Hematopoietic multipotent progenitor cell treated with erythropoietin and hydrocortisone succinate and interleukin-3 and kit ligand, for 6 days (in vitro differentiated cells): Measurements from ENCODE around the gene SLC8A1.

ENCODE experiments used
- DNase-seq: peaks from one replicate; pipeline ENCODE4 v3.0.0-alpha.2; 2015

SLC8A1 gene

DNA sequence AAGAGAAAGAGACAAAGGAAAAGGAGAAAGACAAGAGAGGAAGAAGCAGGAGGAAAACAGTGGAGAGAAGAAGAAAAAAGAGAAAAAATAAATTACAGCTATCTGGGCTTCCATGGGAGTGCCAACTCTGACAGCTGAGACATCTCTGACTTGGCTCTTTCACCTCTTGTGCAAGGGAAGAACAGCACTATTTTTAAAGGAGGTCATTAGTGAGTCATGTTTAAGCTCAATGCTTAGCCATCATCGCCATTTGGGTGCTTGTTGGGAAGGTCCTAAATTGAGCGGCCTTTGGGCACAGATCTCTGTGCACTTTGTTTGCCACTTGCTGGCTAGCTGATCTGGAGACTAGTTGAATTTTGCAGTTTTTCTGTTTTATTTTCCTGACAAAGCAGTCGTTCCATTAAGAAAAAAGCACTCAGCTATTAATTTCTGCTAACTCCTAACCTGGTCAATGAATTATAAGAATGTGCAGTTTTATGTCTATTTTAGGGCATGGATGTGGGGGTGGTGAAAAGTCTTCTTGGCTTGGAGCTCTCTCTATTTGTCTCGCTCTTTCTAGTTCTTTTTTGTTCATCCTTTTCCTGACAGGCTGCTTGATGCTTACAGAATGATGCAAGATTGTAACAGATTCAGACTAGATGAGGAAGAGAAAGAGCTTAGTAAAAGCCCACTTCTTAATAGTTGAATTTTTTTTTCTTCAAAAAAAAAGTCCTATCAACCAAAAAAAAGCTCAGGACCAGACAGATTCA is 231.5 kb downstream of the SLC8A1 start:
- DNase-seq: no peak

DNA sequence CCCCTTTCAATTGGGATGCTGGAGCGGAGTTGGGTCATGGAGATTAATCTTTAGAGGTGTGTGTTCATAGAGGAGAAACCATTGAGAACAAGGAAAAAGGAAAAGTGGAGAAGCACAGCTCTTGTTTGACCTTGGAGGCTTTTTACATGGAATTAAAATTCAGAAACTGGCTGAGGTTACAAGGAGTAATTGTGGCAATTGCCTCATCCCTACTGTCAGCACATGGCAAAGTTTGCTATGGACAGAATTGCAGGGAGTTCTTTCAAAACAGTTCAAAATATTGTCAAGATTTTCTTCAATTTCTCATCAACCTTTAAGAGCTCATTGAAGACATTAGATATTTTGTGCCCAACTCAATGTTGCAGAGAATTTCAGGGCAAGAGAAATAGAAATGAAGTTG is 232.7 kb downstream of the SLC8A1 start:
- no peak for DNase-seq

DNA sequence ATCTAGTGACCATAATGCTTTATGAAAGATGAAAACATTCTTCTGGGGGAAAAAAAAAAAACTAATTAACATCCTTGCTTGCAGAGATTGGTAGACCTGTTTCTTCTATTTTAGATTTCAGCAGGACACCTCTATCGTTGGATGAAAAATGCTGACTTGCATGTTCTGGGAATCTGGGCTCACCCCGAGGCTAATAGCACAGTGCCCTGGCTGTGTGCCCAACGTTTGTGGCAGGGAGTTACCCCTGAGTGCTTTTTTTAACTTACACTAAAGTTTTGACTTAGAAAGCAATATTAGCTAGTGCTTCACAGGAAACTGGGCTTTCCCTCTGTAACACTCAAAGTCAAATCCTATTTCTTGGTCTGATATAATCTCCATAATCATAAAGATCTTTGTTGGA is 233.2 kb downstream of the SLC8A1 start:
- no peak for DNase-seq

DNA sequence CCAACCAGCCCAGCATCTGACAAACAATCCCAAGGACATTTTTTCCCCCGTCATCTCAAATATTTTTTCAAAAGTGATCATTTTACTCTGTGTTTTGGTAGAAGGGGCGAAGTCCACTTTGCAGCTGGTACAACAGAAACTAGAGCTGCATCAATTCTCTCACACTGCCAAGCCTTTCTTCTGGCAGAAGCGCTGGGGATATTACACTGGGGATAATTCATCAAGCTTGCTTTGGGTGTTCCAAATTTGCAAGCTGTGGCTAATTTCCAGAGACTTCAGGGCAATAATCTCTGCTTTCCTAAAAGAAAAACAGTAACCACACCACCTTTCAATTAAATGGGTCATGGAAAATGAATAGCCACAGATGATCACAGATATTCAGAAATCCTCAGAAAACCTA is 238.3 kb downstream of the SLC8A1 start:
- no peak for DNase-seq

DNA sequence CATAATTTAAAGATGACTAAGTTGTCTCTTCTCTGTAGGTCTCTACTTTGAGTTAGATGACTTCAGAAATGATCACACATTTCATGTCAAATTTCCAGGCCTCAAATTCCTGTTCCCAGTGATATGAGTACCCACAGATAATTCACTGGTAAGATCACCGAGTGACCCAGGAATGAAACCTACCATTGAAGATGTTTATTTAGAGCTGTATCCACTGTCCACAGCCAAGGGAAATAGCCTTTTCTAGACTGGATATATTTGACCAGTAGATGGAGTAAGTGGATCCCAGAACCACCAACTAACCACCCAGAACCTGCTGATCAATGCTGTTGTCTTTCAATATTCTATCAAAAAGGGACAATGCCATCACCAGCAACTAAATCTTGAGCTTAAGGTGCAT is 238.8 kb downstream of the SLC8A1 start:
- peak; percentile 8 for DNase-seq

DNA sequence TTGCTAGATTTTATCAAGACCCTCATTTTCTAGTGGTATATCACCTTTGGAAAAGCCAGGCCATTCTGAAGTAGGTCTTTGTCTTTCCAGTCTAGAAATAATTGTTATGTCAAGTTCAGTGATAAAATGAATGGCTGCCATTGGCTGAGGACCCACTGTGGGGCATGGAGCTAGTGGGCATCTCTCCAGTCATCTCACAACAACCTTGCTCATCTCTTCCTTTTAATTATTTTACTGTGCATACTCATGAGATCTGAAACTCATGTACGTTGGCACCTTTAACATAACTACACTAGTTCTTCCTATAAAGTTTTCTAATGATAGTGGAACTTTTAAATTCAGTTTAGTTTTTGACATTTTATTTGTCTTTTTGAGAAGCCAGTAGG is 240.9 kb downstream of the SLC8A1 start:
- DNase-seq: no peak

DNA sequence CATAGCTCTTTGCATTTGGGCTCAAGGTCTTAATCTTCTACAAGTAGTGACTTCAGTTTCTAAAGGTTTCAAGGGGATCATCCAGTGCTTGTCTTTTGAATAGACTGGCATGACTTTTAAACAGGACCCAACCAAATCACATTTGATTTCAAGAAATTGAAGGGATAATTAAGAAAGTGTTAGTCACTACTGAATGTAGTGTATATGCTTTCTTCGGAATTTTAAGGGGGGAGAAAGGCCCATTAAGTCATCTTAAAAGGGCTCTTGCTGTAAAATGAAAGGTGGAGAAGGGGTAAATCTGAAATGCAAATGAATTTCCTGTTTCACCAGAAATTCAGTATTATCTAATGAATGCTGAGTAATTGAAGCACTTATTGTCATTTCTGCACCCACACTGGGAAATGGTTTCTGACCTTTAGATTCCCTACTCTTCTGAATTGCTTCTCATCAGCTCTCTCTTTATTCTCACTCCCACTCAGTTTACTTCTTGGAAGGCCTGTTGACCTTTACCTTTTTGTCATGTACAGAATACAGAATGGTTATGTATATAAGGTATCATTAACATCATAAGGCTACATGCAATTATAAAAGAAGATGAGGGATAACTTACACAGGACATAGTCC is 241.4 kb downstream of the SLC8A1 start:
- DNase-seq: no peak

DNA sequence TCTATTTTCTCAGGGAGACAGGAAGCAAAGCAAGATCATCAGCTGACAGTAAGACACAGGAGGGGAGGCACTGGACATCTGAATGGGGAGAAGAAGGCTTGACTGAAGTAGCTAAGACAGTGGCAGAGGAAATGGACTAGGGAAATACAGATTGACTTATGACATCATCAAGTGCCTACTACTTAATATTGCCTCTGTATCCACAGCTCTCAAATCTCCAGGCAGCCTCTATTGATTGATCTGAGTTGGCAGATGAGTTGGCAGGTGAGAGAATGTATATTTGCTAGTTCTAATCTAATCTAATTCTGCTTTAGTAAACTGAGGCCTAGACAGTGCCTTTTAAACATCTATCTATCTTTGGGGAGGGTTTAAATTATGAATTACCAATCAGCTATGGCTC is 242.1 kb downstream of the SLC8A1 start:
- DNase-seq: no peak

DNA sequence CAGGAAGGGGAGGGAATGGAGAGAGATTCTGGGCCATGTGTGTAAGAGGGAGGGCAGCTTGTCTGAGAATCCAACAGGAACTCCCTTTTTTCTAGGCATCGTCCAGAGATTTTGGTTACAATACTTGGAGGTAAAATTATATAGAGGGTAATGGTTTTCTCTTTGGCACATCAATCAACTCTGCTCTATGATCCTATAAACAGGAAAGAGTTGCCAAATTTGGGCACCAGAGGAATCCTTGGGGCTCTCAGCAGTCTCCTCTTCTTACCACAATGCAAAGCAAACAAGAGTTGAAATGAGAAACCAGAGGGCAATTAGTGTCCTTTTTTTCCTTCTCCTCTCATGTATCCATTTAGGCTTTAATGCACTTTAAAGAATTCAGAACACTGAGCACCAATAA is 243.4 kb downstream of the SLC8A1 start:
- DNase-seq: no peak

DNA sequence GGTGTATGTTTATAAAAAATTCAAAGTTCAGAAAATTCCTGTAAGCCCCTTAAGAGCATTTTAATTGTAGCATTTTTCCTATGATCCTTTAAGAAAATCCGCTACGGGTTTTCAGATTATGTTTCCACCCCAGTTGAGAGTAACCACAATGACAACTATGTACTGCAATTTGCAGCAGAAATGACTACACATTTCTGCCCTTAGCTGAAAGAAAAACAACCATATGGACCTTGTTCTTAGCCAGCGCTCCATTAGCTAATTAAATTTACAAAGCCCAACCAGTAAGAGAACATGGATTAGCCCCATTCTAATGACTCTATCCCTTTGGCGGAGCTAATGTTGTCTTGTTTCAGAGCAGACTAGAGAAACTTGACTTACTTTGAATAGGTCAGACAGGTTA is 247.6 kb downstream of the SLC8A1 start:
- DNase-seq: no peak

DNA sequence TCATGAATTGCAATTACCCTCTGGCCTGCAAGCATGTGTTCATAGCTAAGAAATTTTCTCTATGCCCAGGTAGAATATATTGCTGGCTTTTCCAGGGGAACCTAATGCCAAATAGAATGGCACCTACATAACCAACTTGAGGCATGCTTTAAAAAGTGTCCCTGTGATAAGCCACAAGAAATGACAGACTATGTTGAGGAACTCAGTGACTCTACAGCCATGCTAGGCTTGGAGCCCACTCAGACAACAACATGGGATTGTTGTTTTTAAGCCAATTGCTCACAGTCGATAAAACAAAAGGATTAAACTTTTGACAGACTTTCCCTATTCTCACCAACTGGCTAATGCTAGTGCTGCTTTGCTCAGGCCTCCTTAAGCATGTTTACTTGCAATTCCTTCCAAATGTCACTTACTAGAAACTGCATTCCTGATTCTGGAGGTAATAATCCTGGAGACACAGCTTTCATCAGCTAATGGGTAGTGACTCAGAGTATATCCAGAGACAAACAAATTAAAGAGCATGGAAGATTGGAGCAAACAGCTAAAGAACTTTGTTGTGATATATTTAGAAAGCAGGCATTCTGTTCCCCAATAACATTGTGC is 249.0 kb downstream of the SLC8A1 start:
- DNase-seq: no peak

DNA sequence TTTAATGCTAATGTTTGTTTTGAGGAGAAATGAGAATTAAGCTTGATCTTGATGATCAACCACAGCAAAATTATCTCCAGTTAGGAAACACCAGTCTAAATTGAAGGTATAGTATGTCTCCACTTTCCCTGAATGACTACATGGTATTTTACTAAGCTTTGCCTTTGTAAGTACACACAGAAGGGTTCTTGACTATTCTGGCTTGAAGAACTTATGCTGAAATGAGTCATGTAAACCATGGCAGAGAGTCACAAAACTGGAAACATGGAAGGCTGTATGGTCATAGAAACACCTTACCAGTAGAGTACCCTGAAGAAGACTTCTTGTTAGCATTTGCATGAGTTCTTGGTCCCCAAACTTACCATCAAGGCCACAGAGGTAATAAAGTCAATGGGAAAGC is 250.5 kb downstream of the SLC8A1 start:
- DNase-seq: no peak

DNA sequence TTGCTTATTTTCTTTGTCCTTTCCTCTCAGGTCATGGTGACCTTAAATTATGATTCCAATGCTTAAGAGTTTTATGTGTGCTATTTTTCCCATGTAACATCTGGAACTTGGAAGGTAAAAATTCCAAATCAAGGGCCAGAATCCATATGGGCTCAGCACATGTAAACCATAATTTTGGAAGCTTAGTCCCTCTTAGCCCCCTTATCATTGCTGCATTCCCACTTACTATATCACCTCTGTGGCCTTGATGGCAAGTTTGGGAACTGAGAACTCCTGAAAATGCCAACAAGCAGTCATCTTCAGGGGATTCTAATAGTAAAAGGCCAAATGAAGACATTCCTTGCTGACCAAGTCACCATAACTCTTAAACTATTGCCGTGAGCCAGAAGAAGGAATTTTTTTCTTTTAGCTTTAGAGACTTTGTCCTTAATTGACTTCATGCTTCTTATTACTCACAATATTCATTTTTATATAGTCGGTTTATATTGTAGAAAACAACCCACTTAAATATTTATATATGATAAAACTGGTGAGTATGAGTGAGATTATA is 251.4 kb downstream of the SLC8A1 start:
- DNase-seq: no peak

DNA sequence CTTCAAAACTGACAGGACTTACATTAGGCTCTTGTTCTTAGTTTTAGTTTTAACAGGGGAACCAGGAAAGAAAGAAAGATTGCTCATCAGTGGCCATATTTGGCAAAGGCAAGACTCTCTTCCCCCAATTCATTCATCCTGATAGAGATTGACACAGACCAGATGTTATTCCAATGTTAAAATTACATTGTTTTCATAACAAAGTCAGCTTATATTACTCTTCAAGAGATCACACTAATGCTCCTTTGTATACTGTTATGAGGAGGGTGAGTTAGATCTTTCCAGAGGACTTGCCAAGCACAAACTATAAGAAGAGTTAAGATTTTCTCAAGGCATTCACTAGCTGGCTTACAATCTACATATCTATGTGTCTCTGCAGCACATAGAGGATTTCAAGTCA is 252.1 kb downstream of the SLC8A1 start:
- no peak for DNase-seq

DNA sequence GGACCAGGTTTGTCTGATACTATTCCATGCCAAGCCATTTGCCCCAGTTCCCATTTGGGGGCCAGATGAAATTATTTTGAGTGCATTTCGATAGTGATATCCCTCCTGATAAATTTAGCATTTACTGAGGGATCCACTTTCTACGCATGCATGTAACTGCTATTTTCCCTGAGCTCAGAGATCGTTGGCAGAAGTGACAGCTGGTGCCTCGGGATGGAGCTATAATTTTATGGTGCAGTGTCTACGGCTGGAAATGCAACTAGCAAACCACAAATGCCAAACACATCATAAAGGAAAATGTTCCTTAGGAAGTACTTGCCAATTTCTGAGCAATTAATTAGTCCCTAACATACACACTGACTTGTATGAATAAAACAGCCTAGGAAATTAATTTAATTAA is 254.8 kb downstream of the SLC8A1 start:
- no peak for DNase-seq

DNA sequence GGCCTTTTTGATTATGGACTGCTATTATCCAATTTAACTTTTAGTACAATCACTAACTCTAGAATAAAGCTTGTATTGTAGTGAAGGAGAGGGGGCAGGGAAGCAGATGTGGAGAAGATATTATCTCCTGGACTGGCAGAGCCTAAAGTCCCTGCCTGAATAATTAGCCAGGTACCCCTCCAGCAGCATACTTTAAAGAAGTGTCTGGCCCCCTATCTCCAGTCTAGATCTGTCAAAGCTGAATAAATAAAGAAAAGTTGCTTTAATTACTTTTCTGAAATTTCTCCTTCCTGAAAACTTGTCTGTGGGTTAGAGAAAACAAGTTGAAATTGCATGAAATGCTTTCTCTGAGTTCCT is 258.2 kb downstream of the SLC8A1 start:
- no peak for DNase-seq

DNA sequence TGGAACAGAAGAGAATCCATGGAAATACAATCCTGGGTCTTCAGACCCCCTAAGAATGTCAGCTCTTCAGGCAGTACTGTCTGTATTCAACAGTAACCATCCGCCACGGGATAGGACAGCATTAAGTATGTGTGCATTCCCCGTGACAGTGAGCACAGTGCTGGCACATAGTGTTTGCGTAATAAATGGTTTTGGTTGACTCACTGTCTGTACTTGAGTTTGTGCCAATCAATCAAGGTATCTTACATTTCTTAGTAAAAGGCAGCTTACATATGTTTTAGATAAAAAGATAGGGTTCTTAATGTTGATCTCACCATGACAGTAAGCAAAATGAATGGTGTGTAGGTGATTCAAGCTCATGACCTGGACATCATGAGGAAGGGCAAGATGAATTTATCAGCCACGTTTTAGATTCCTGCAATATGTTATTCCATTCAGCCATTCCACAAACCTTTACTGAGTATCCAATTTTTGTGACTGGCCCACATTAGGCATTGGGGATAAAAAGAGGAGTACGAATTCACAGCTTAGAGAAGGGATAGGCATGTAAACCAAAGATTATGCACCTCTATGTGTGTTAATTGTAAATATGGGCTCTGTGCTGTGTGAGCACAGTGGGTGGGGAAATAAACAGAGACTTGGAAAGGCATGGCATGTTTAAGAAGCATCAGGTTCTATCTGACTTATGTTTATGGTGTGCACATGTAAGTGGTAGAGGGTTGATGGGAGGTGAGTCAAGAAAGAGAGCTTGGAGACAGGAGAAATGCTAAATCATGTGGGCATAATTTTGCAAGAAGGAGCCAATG is 258.8 kb downstream of the SLC8A1 start:
- no peak for DNase-seq

DNA sequence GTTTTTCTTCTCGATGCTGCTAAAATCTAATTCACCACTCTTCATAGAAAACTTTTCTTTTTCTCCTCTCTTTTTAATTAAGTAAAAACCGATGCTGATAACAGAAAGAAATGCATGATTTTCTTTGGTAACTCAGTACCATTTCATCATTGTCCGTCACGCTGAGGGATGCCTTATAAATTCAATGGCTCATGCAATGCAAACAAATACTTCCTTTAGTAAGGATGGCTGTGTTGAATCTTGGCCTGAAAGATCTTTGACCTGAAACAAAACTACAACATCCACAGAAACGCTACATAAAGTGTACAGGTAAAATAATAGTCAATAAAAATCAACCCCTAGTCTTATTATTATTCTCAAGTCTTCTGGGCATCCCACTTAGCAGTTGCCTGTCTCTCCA is 261.4 kb downstream of the SLC8A1 start:
- no peak for DNase-seq

DNA sequence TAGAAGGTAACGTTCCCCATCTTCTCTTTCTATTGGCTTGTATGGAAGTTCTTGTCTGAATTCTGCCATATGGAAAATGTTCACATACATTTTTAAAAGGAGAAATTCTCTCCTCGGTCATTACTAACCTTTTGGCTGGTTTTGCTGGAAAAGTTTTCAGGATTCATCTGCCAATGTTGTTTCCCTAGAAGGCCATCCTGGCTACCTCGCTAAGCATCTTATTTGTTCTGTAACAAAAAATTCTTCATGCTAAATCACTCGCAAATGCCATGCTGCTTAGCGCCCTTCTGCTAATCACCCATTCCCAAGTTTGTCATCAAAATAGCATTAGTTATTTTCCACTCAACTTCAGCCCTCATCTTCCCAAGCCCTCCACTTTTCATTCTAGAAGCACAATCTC is 262.0 kb downstream of the SLC8A1 start:
- no peak for DNase-seq

DNA sequence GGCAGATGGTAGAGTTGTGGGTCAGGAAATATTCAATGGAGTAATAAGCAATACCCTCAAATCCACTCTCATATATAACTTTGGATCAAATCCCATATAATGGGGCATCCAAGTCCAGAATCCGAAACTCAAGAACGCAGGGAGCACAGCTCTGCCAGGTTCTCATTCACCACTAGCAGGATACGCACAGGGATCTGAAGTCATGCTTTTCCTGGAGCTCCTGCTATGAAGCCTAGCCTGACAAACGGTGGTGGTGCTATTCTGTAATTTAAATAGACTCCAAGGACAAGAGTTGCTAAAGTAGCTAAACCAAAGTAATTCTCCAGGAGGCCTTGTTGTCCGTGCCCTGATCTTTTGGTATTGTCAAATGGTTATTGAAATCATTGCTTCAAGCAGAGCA is 264.8 kb downstream of the SLC8A1 start:
- no peak for DNase-seq

DNA sequence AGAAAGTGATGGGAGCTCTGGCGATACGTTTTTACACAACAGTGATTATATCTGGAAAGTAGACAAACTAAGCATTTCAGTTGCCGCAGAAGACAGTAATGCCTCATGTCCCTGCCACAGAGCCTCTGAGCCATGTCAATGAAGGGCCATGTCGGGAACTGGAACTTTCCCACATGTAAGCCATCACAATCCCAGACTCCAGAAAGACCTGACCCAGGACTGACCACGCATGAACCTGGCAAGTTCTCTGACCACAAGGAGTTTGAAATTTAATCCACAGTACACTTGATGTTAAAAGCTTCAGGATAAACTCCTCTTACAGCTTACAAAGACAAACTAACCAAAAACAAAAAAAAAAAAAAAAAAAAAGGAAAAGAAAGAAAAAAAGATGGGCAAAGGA is 267.3 kb downstream of the SLC8A1 start:
- no peak for DNase-seq

DNA sequence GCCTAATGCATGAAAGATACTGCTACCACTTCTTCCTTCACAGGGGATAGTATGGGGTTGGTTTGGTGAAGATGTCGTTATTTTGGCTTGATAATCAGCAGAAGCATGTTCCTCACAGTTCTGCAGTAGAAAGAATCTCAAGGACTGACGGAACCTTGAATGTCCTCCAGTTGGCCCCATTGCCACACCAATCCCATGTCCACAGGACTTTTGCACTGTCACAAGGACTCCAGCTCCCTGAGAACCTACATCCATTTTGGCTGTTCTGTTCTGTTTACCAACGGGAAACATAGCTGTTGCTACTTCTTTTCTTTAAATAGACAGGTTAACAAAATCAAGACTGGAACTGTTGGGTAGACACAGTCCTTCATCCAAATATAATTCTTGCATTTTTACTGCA is 270.0 kb downstream of the SLC8A1 start:
- no peak for DNase-seq

DNA sequence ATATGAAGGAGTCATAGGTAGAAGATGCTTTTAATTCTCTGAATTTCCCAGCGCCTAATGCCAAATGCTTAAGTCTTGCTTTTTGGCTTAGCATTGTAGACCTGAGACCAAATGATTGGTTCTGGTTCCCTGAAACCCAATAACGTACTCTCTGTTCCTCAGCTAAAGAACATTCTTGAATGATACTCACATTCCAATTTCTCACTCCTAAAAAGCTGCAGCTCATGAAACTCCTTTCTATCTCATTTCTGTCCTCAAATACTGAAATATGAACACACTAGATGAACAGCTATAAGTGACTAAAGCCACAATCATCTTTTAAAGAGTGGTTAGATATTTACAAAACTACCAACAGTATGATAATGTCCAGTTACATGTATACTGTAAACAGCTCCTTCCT is 272.1 kb downstream of the SLC8A1 start:
- no peak for DNase-seq

DNA sequence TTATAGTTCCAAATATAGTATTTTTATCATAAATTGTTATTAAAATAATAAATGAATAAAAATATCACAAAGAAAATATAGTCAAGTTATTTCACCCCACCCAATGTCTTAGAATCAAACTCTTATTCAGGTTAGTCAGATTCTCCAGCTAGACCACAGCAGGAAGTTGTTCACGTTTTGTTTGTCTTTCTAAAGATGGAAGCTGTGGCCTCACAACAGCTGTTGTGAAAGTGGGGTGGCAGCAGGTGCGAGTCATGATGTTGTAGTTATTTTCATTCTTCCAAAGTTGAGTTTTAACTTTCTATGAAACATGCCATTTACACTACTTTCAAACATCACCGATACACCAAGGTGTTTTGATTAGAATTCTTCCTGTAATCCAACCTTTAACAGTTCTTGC is 272.9 kb downstream of the SLC8A1 start:
- no peak for DNase-seq
